HCT116 (cell line): Measurements from ENCODE around the gene PRL. TPM values are rescaled to one million over a fixed set of nuclear protein-coding genes. Genes with fewer than 3 reads are reported as not detected.

Experiments used
- ATAC-seq: fragments of 200-7000 bp; cut with Tn5 transposase; 2 replicates; pipeline ENCODE4 v1.9.1; 2020; ENCODE audit warnings: mild to moderate bottlenecking, moderate library complexity
- BruUV-seq: library from RNA; stranded (reverse); fragments of 400-500 nt; replicated peaks from 2 replicates; lab custom pipeline; 2021; lab: Mats Ljungman, UMichigan
- CTCF ChIA-PET: fragments of 300-600 bp; sonication (Branson Sonifier 250); formaldehyde crosslinking; loops from one replicate; lab custom pipeline; 2021; ENCODE audit warnings: antibody characterized with exemption; lab: Charles Lee
- POLR2A ChIA-PET: fragments of 300-600, 350-600 bp; sonication (Branson Sonifier 250); formaldehyde crosslinking; loops from one replicate; lab custom pipeline; 2021; ENCODE audit warnings: antibody characterized with exemption; lab: Charles Lee
- RAD21 ChIA-PET, 2 experiments: fragments of 300-600 bp; sonication (Branson Sonifier 250); formaldehyde crosslinking; loops; one replicate each; lab custom pipeline; 2023; ENCODE audit warnings: low total read pairs in 2 of 2; ENCODE audit not compliant: uncharacterized antibody in 2 of 2, unreplicated experiment in 2 of 2, low non-redundant PET in 1 of 2; lab: Charles Lee
- DNase-seq: peaks from one replicate; pipeline ENCODE4 v3.0.0-alpha.2; 2010; ENCODE audit warnings: low read depth, low spot score
- H2AFZ ChIP-seq: fragments of 200-600 bp; shearing (Covaris generic), sonication (generic); 2 replicates; pipeline ENCODE4 v1.6.1; 2017; ENCODE audit warnings: low read depth, mixed run types, mixed read lengths, antibody characterized with exemption, low read length; ENCODE audit not compliant: poor library complexity, severe bottlenecking
- H3K27ac ChIP-seq: 2 replicates; pipeline ENCODE4 v1.5.1; 2012; ENCODE audit warnings: low read depth, low read length
- H3K27me3 ChIP-seq: fragments of 200-600 bp; sonication (generic); 2 replicates; pipeline ENCODE4 v1.6.1; 2016; ENCODE audit warnings: mixed run types, low read length, mixed read lengths; ENCODE audit not compliant: insufficient read depth
- H3K36me3 ChIP-seq, 2 experiments: fragments of 200-500 bp in 1 of 2; fragments of 200-600 bp in 1 of 2; sonication (Bioruptor generic) in 1 of 2; sonication (generic) in 1 of 2; 2 replicates each; pipeline versions ENCODE4 v1.5.1 to v1.6.1; 2014 to 2016; ENCODE audit warnings: low read length in 2 of 2, inconsistent platforms in 1 of 2, mixed read lengths in 1 of 2, mixed run types in 1 of 2; ENCODE audit not compliant: insufficient read depth in 2 of 2, control insufficient read depth in 1 of 2
- H3K4me1 ChIP-seq, 2 experiments: fragments of 200-600 bp in 1 of 2; sonication (generic) in 1 of 2; 2 replicates each; pipeline versions ENCODE4 v1.5.1 to v1.6.1; 2012 to 2017; ENCODE audit warnings: low read length in 2 of 2, inconsistent platforms in 1 of 2, mild to moderate bottlenecking in 1 of 2, mixed read lengths in 1 of 2, mixed run types in 1 of 2, moderate library complexity in 1 of 2; ENCODE audit not compliant: insufficient read depth in 2 of 2, control insufficient read depth in 1 of 2
- H3K4me2 ChIP-seq: fragments of 200-600 bp; sonication (generic); 2 replicates; pipeline ENCODE4 v1.6.1; 2017; ENCODE audit warnings: mixed run types, low read length, mixed read lengths
- H3K4me3 ChIP-seq, 2 experiments: fragments of 200-600 bp in 1 of 2; sonication (generic) in 1 of 2; replicated peaks in 1 of 2; 2 replicates each; pipeline ENCODE4 v1.5.1; 2011 to 2016; ENCODE audit warnings: low read length in 2 of 2, control low read depth in 1 of 2, low read depth in 1 of 2, mild to moderate bottlenecking in 1 of 2, mixed read lengths in 1 of 2, mixed run types in 1 of 2
- H3K79me2 ChIP-seq: fragments of 200-600 bp; sonication (generic); 2 replicates; pipeline ENCODE4 v1.6.1; 2017; ENCODE audit warnings: mild to moderate bottlenecking, mixed run types, low read length, moderate library complexity, mixed read lengths; ENCODE audit not compliant: insufficient read depth
- H3K9ac ChIP-seq: fragments of 200-600 bp; sonication (generic); 2 replicates; pipeline ENCODE4 v1.6.1; 2016; ENCODE audit warnings: low read length, mixed read lengths
- H3K9me2 ChIP-seq: fragments of 200-600 bp; sonication (generic), shearing (Covaris generic); 2 replicates; pipeline ENCODE4 v1.6.1; 2017; ENCODE audit warnings: mixed run types, mild to moderate bottlenecking, moderate library complexity; ENCODE audit not compliant: insufficient read depth
- H3K9me3 ChIP-seq, 2 experiments: fragments of 200-500 bp in 1 of 2; fragments of 200-600 bp in 1 of 2; sonication (Bioruptor generic) in 1 of 2; sonication (generic) in 1 of 2; 2 replicates each; pipeline ENCODE4 v1.6.1; 2014 to 2017; ENCODE audit warnings: low read length in 2 of 2, mixed read lengths in 2 of 2, inconsistent platforms in 1 of 2, low read depth in 1 of 2, mild to moderate bottlenecking in 1 of 2, mixed run types in 1 of 2, moderate library complexity in 1 of 2; ENCODE audit not compliant: control insufficient read depth in 1 of 2, insufficient read depth in 1 of 2
- H4K20me1 ChIP-seq: fragments of 200-600 bp; sonication (generic), shearing (Covaris generic); 2 replicates; pipeline ENCODE4 v1.6.1; 2017; ENCODE audit warnings: mixed run types, mild to moderate bottlenecking, moderate library complexity; ENCODE audit not compliant: insufficient read depth
- ATF3 ChIP-seq: IDR thresholded peaks from 2 replicates; pipeline ENCODE4 v1.6.1; 2012
- CBX3 ChIP-seq: IDR thresholded peaks from 2 replicates; pipeline ENCODE4 v1.6.1; 2012; ENCODE audit warnings: low read depth
- CEBPB ChIP-seq: IDR thresholded peaks from 2 replicates; pipeline ENCODE4 v1.6.1; 2012; ENCODE audit warnings: low read depth
- FOSL1 ChIP-seq: IDR thresholded peaks from 2 replicates; pipeline ENCODE4 v1.6.1; 2012; ENCODE audit warnings: low read depth
- JUND ChIP-seq: IDR thresholded peaks from 2 replicates; pipeline ENCODE4 v1.6.1; 2012
- POLR2A ChIP-seq: IDR thresholded peaks from 2 replicates; pipeline ENCODE4 v1.7.0; 2011; ENCODE audit warnings: borderline replicate concordance; ENCODE audit not compliant: insufficient read depth, insufficient read length; ENCODE audit errors: extremely low read depth
- POLR2AphosphoS5 ChIP-seq: IDR thresholded peaks from 2 replicates; pipeline ENCODE4 v1.6.1; 2011; ENCODE audit warnings: mild to moderate bottlenecking, low read depth, low read length, moderate library complexity
- REST ChIP-seq: IDR thresholded peaks from 2 replicates; pipeline ENCODE4 v1.6.1; 2012; ENCODE audit warnings: low read depth
- TCF7L2 ChIP-seq: IDR thresholded peaks from 2 replicates; pipeline ENCODE4 v1.7.0; 2011; ENCODE audit warnings: borderline replicate concordance, inconsistent platforms; ENCODE audit not compliant: insufficient read depth, insufficient read length; ENCODE audit errors: extremely low read depth
- ZBTB33 ChIP-seq: IDR thresholded peaks from 2 replicates; pipeline ENCODE4 v1.6.1; 2011; ENCODE audit warnings: mild to moderate bottlenecking, low read length, moderate library complexity; ENCODE audit not compliant: insufficient replicate concordance; ENCODE audit errors: extremely low read depth
- ZFX ChIP-seq: fragments of 450-650 bp; IDR thresholded peaks from 2 replicates; pipeline ENCODE4 v1.6.1; 2017
- ZNF274 ChIP-seq: fragments of 200-500 bp; sonication (Bioruptor generic); IDR thresholded peaks from 2 replicates; pipeline ENCODE4 v1.6.1; 2014; ENCODE audit warnings: mild to moderate bottlenecking, low read depth, low read length, inconsistent platforms
- intact Hi-C: fragments of 100-400 bp; cut with micrococcal nuclease; formaldehyde crosslinking; loops from 2 replicates; pipeline ENCODE4 v1.10.0; 2022
- total RNA-seq: library from RNA; stranded (reverse); gene quantifications from one replicate; pipeline ENCODE4 v1.2.1, GENCODE V29; 2021; ENCODE audit not compliant: unreplicated experiment
- TF ChIP-seq, protein P1 (sequence below), 3 experiments: fragments of 200-600 bp in 1 of 3; sonication (generic) in 1 of 3; IDR thresholded peaks in 2 of 3; conservative IDR thresholded peaks in 1 of 3; 2 replicates each; pipeline ENCODE4 v1.5.1; 2012 to 2017; ENCODE audit warnings: low read depth in 2 of 3, low read length in 2 of 3, antibody characterized with exemption in 1 of 3, borderline replicate concordance in 1 of 3, control low read depth in 1 of 3, mild to moderate bottlenecking in 1 of 3, mixed read lengths in 1 of 3, mixed run types in 1 of 3, moderate library complexity in 1 of 3; ENCODE audit not compliant: insufficient read depth in 1 of 3

PRL gene
- total RNA-seq, 1 experiment from 2014 or later = not detected

DNA sequence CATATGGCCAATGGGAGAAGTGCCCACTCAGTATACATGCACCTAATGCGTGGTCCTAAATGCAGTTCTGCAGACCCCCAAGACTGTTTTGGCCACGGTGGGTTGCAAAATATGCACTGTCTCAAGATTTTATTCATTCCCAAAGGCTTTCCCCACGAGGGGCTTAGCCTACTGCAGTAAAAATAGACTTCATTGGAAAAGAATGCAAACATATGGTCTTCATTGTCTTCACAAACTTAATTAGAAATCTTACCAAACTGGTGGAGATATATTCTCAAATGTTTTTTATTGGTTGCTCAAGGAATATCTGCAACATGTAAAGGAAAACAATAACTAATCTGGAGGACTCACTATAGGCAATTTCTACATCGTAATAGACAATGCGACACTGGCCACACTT is 31.6 kb upstream of the PRL start:
- no peak overlapping the region for H3K4me3 ChIP-seq
- ATAC-seq = no peak
- H3K9me2 ChIP-seq = no peaks in the 10 kb centered on the region
- H3K9ac ChIP-seq = no peak overlapping the region
- no peak for TF ChIP-seq ZFX
- no peaks in the 10 kb centered on the region for H3K79me2 ChIP-seq
- BruUV-seq = no TSS peak
- RAD21 ChIA-PET = no interaction called here
- intact Hi-C loops = no loop called here
- no peaks in the 10 kb centered on the region for H3K27me3 ChIP-seq
- no peaks in the 10 kb centered on the region for H3K4me1 ChIP-seq
- H2AFZ ChIP-seq = no peak overlapping the region
- DNase-seq = no peak
- H3K27ac ChIP-seq = no peak overlapping the region
- no peaks in the 10 kb centered on the region for H4K20me1 ChIP-seq
- H3K9me3 ChIP-seq = no peaks in the 10 kb centered on the region
- no peaks in the 10 kb centered on the region for H3K36me3 ChIP-seq
- H3K4me2 ChIP-seq = no peak overlapping the region
- CTCF ChIA-PET = no interaction called here
- POLR2A ChIA-PET = no interaction called here

- RAD21 ChIA-PET = no interaction called here
- Histone ChIP-seq H3K9me2 (no peaks in the 10 kb centered on the region), H3K4me2 (no peak overlapping the region), H3K27ac (no peak overlapping the region), H4K20me1 (no peaks in the 10 kb centered on the region), H3K9me3 (no peaks in the 10 kb centered on the region), H3K4me1 (no peaks in the 10 kb centered on the region), H3K79me2 (no peaks in the 10 kb centered on the region), H2AFZ (no peak overlapping the region), H3K27me3 (no peaks in the 10 kb centered on the region), H3K9ac (no peak overlapping the region), H3K36me3 (no peaks in the 10 kb centered on the region), H3K4me3 (no peak overlapping the region)
- DNase-seq (no peak), ATAC-seq (no peak)
- CTCF ChIA-PET = no interaction called here
- no TSS peak for BruUV-seq
- POLR2A ChIA-PET = interaction anchor here (1.1 kb wide), 1 partner anchor 734 kb away, joined by 3 read pairs; the partner anchor contains the start of gene SOX4
- intact Hi-C loops = no loop called here
- TF ChIP-seq CBX3 = no peak
- TF ChIP-seq ZNF274 = no peak
- no peak for TF ChIP-seq JUND
- TF ChIP-seq ZBTB33 = no peak
- no peak for TF ChIP-seq ATF3
- no peak for TF ChIP-seq POLR2A
- TF ChIP-seq REST = no peak
- TF ChIP-seq, protein P1, sequence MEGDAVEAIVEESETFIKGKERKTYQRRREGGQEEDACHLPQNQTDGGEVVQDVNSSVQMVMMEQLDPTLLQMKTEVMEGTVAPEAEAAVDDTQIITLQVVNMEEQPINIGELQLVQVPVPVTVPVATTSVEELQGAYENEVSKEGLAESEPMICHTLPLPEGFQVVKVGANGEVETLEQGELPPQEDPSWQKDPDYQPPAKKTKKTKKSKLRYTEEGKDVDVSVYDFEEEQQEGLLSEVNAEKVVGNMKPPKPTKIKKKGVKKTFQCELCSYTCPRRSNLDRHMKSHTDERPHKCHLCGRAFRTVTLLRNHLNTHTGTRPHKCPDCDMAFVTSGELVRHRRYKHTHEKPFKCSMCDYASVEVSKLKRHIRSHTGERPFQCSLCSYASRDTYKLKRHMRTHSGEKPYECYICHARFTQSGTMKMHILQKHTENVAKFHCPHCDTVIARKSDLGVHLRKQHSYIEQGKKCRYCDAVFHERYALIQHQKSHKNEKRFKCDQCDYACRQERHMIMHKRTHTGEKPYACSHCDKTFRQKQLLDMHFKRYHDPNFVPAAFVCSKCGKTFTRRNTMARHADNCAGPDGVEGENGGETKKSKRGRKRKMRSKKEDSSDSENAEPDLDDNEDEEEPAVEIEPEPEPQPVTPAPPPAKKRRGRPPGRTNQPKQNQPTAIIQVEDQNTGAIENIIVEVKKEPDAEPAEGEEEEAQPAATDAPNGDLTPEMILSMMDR (IDR thresholded peaks at IDR 0.05 in 2 of 3, conservative IDR thresholded peaks at IDR 0.05 in 1 of 3; ENCODE audit: borderline replicate concordance in 1 of 3, insufficient read depth in 1 of 3, low read depth in 2 of 3, low read length in 2 of 3) = no peak
- TF ChIP-seq CEBPB = no peak
- no peak for TF ChIP-seq TCF7L2
- no peak for TF ChIP-seq FOSL1
- TF ChIP-seq POLR2AphosphoS5 = no peak
Observed at GRCh38 chr6:22327881-22328280, 31.0 kb upstream of the PRL start.
